Measurements from ENCODE around the gene CIB1.

- no peak for TF ChIP-seq POLR2A (IDR thresholded peaks at IDR 0.05)
- no peak for TF ChIP-seq CTCF (IDR thresholded peaks at IDR 0.05)
Observed at GRCh38 chr15:90200534-90201129, 33.1 kb downstream of the CIB1 start.

All from right lobe of liver (tissue), 4 donors.